ENCODE measurements around the gene MON2.
"Not testable (repeated sequence)": the region's sequence is repeated elsewhere in the genome, so short reads cannot be mapped to it uniquely, and the experiment has no call there.

The MON2 gene

GRCh38 chr12:62481843-62482540, 15.4 kb downstream of the MON2 start:
- peak in 29 of 56 donors; percentile 1 to 59 (median 28) for DNase-seq

GRCh38 chr12:62482769-62483168, 16.1 kb downstream of the MON2 start:
- no peak for DNase-seq

GRCh38 chr12:62484233-62484632, 17.6 kb downstream of the MON2 start:
- DNase-seq = no peak

GRCh38 chr12:62505786-62506185, 39.2 kb downstream of the MON2 start:
- DNase-seq = no peak

GRCh38 chr12:62512901-62513300, 46.3 kb downstream of the MON2 start:
- no peak for DNase-seq

GRCh38 chr12:62514080-62514479, 47.5 kb downstream of the MON2 start:
- not testable (repeated sequence) for DNase-seq

GRCh38 chr12:62516927-62517326, 50.3 kb downstream of the MON2 start:
- DNase-seq = no peak

- no peak for DNase-seq
Measured at GRCh38 chr12:62517887-62518286, 51.3 kb downstream of the MON2 start.

- peak in 32 of 56 donors; percentile 1 to 75 (median 11) for DNase-seq
Measured at GRCh38 chr12:62519043-62519442, 52.4 kb downstream of the MON2 start.

- DNase-seq = no peak
Measured at GRCh38 chr12:62520361-62520760, 53.7 kb downstream of the MON2 start.

GRCh38 chr12:62522984-62523383, 56.4 kb downstream of the MON2 start:
- DNase-seq = no peak

- no peak for DNase-seq
Measured at GRCh38 chr12:62523619-62524018, 57.0 kb downstream of the MON2 start.

- no peak for DNase-seq
Measured at GRCh38 chr12:62525271-62525670, 58.6 kb downstream of the MON2 start.

- DNase-seq = no peak
Measured at GRCh38 chr12:62530596-62530995, 64.0 kb downstream of the MON2 start.

- no peak for DNase-seq
Measured at GRCh38 chr12:62532333-62532732, 65.7 kb downstream of the MON2 start.

- DNase-seq = no peak
Measured at GRCh38 chr12:62533087-62533754, 66.6 kb downstream of the MON2 start.

GRCh38 chr12:62533755-62534107, 67.1 kb downstream of the MON2 start:
- DNase-seq = no peak

- DNase-seq = no peak
Measured at GRCh38 chr12:62536546-62536945, 69.9 kb downstream of the MON2 start.

- peak in 1 of 56 donors; percentile 12 for DNase-seq
Measured at GRCh38 chr12:62537551-62537950, 70.9 kb downstream of the MON2 start.

GRCh38 chr12:62540354-62540753, 73.7 kb downstream of the MON2 start:
- no peak for DNase-seq

- DNase-seq = no peak
Measured at GRCh38 chr12:62542814-62543213, 76.2 kb downstream of the MON2 start.

- DNase-seq = no peak
Measured at GRCh38 chr12:62543324-62543723, 76.7 kb downstream of the MON2 start.

- DNase-seq = no peak
Measured at GRCh38 chr12:62543741-62544140, 77.1 kb downstream of the MON2 start.
